Uterus (tissue), 2 donors: Measurements from ENCODE around the gene IQSEC1.

Source experiments
- POLR2A ChIP-seq, 2 donors: fragments of 450-650 bp; IDR thresholded peaks; one replicate each; pipeline ENCODE4 v1.6.1; 2016; ENCODE audit warnings: antibody characterized with exemption in 2 of 2, mild to moderate bottlenecking in 1 of 2, moderate library complexity in 1 of 2
- TF ChIP-seq, protein P1 (sequence below), 4 experiments: fragments of 200-600 bp in 2 of 4; fragments of 450-650 bp in 2 of 4; sonication (generic) in 2 of 4; IDR thresholded peaks; one replicate each; pipeline ENCODE4 v1.5.1; 2016 to 2019; ENCODE audit warnings: antibody characterized with exemption in 4 of 4, mild to moderate bottlenecking in 2 of 4, moderate library complexity in 1 of 4

DNA sequence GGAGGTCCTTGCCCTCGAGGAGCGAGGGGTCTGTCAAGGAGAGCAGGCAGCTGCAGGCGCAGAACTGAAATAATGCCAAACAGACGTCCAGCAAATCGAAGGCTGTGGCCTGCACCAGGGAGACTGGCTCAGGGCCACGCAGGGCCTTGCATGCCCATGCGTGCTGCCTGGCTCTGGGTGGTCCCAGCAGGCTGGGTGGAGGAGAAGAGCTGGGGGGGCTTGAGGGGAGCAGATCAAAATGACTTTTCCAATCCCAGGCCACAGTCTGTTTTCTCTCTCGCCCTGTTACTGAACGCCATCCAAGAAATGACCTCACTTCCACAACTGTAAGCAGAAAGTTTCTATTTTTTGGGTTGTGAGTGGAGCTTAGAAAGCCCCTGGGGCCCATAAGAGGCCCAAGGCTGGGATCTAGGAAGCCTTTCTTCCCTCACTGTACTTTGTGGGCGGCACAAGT, 134.9 kb downstream of the IQSEC1 start:
- TF ChIP-seq, protein P1, sequence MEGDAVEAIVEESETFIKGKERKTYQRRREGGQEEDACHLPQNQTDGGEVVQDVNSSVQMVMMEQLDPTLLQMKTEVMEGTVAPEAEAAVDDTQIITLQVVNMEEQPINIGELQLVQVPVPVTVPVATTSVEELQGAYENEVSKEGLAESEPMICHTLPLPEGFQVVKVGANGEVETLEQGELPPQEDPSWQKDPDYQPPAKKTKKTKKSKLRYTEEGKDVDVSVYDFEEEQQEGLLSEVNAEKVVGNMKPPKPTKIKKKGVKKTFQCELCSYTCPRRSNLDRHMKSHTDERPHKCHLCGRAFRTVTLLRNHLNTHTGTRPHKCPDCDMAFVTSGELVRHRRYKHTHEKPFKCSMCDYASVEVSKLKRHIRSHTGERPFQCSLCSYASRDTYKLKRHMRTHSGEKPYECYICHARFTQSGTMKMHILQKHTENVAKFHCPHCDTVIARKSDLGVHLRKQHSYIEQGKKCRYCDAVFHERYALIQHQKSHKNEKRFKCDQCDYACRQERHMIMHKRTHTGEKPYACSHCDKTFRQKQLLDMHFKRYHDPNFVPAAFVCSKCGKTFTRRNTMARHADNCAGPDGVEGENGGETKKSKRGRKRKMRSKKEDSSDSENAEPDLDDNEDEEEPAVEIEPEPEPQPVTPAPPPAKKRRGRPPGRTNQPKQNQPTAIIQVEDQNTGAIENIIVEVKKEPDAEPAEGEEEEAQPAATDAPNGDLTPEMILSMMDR (IDR thresholded peaks at IDR 0.05): no peak
- no peak for TF ChIP-seq POLR2A (IDR thresholded peaks at IDR 0.05)
